ENCODE data around the gene RAET1L. TPM values are rescaled to one million over a fixed set of nuclear protein-coding genes. Genes with fewer than 3 reads are reported as not detected.
A peak's percentile ranks its signal among the peaks of the same experiment; 100 is the strongest.
"Not testable (repeated sequence)": the region's sequence is repeated elsewhere in the genome, so short reads cannot be mapped to it uniquely, and the experiment has no call there.

The RAET1L gene
- total and polyA plus RNA-seq, 4 donors: not detected

DNA sequence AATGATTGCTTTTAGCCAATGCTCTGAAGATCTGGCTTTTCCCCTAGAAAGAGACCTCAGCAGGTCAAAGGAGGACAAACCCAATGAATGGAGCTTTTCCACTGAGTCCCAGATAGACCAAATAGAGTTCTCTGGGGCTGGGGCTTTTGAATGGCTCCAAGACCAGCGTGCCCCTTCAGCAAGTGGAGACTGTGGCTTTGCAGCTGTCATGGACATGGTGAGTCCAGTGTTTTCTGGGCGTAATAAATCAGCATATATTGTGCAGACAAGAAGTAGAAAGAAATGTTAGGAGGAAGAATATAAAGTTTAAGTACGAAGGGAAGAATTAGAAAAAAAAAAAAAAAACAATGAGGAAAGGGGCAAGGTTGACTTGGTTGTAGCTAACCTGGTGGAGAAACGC lies 33.5 kb downstream of the RAET1L start:
- 33% methylated on average over 4 of the region's 4 CpGs for WGBS
- peaks cover 0 to 7% (median 4%) of the 10 kb centered on the region in 4 donors for H3K9me3 ChIP-seq (ENCODE audit: control insufficient read depth in 4 of 4, low read length in 3 of 4)
- H3K27ac ChIP-seq (ENCODE audit: low read depth in 1 of 2, low read length in 2 of 2): no peak overlapping the region
- no peak for TF ChIP-seq FOXA2 (IDR thresholded peaks at IDR 0.05)
- TF ChIP-seq, protein P1, sequence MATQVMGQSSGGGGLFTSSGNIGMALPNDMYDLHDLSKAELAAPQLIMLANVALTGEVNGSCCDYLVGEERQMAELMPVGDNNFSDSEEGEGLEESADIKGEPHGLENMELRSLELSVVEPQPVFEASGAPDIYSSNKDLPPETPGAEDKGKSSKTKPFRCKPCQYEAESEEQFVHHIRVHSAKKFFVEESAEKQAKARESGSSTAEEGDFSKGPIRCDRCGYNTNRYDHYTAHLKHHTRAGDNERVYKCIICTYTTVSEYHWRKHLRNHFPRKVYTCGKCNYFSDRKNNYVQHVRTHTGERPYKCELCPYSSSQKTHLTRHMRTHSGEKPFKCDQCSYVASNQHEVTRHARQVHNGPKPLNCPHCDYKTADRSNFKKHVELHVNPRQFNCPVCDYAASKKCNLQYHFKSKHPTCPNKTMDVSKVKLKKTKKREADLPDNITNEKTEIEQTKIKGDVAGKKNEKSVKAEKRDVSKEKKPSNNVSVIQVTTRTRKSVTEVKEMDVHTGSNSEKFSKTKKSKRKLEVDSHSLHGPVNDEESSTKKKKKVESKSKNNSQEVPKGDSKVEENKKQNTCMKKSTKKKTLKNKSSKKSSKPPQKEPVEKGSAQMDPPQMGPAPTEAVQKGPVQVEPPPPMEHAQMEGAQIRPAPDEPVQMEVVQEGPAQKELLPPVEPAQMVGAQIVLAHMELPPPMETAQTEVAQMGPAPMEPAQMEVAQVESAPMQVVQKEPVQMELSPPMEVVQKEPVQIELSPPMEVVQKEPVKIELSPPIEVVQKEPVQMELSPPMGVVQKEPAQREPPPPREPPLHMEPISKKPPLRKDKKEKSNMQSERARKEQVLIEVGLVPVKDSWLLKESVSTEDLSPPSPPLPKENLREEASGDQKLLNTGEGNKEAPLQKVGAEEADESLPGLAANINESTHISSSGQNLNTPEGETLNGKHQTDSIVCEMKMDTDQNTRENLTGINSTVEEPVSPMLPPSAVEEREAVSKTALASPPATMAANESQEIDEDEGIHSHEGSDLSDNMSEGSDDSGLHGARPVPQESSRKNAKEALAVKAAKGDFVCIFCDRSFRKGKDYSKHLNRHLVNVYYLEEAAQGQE (IDR thresholded peaks at IDR 0.05): no peak
- peaks cover 0 to 25% (median 14%) of the 10 kb centered on the region in 4 donors for H3K27me3 ChIP-seq (ENCODE audit: control insufficient read depth in 4 of 4, insufficient read depth in 4 of 4, low read length in 3 of 4)
- H3K36me3 ChIP-seq (ENCODE audit: control insufficient read depth in 4 of 4, insufficient read depth in 3 of 4, low read depth in 1 of 4, low read length in 3 of 4): no peaks in the 10 kb centered on the region
- H3K9ac ChIP-seq (ENCODE audit: low read depth in 1 of 2, low read length in 2 of 2): no peak overlapping the region
- H3K4me3 ChIP-seq (ENCODE audit: low read depth in 1 of 3, low read length in 3 of 3): no peak overlapping the region
- H3K4me1 ChIP-seq (ENCODE audit: control insufficient read depth in 4 of 4, insufficient read depth in 4 of 4, low read length in 3 of 4): peaks cover 0 to 16% (median 9%) of the 10 kb centered on the region in 4 donors
- no peak for DNase-seq (ENCODE audit: low spot score)

DNA sequence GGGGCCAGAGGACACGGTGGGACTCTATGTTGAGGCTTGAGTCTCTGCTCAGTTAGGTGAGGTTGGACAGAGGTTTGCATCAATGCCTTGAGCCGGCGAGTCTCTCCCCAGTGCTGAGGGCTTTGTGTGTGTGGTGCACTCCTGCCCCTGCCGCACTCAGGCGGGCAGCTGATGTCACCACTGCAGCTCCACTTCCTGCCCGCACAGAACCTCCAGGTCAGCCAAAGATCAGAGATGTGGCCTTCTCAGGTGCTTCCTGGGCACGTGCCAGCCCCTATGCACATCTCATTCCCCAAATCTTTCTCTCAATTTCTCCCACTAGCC lies 33.9 kb downstream of the RAET1L start:
- not testable (repeated sequence) for DNase-seq (ENCODE audit: low spot score); H3K36me3 ChIP-seq (ENCODE audit: control insufficient read depth in 4 of 4, insufficient read depth in 3 of 4, low read depth in 1 of 4, low read length in 3 of 4); H3K9ac ChIP-seq (ENCODE audit: low read depth in 1 of 2, low read length in 2 of 2); H3K9me3 ChIP-seq (ENCODE audit: control insufficient read depth in 4 of 4, low read length in 3 of 4); H3K4me3 ChIP-seq (ENCODE audit: low read depth in 1 of 3, low read length in 3 of 3); H3K27ac ChIP-seq (ENCODE audit: low read depth in 1 of 2, low read length in 2 of 2)
- Histone ChIP-seq H3K4me1 (ENCODE audit: control insufficient read depth in 4 of 4, insufficient read depth in 4 of 4, low read length in 3 of 4) (peaks cover 0 to 16% (median 9%) of the 10 kb centered on the region in 4 donors), H3K27me3 (ENCODE audit: control insufficient read depth in 4 of 4, insufficient read depth in 4 of 4, low read length in 3 of 4) (peaks cover 0 to 25% (median 14%) of the 10 kb centered on the region in 4 donors)
- 3% methylated on average over 7 of the region's 7 CpGs for WGBS

DNA sequence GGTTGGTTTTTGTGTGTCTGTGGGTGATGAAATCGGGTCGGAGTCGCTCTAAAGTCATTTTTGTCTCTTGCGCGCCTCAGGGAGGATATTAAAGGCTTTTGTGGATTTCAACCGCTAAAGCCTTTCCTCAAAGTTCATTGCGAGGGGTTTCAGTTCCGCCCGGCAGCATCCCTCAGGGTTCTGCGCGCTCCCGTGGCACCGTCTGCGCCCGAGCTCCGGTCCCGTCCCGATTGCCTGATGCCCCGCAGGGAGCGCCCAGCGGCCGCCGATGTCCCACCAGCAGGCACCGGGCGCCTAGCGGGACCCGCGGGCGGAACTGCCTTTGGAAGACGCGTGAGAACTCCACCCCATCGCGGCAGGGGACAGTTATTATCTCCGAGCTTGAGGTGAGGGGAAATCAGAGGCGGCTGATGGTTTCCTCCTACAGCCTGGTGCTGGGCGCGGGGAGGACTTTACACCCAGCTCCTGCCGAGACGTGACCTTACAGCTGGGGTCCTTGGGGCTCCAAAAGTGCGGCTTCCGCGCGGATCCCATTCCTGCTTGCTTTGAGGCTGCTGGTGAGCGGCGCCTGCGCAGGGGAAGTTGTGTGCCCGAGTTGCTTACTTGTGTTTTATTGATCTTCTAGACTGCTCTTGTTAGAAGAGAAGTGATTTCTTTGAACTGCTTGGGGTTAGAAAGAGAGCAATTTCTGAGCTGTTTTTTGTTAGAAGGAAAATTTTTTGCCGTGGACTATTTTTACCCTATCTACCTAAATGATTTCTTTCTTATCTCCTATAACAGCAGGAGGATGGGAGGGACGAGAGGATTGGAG lies 34.5 kb downstream of the RAET1L start:
- H3K4me3 ChIP-seq (ENCODE audit: low read depth in 1 of 3, low read length in 3 of 3): peak overlapping the region in 1 of 3 donors; percentile 41
- H3K4me1 ChIP-seq (ENCODE audit: control insufficient read depth in 4 of 4, insufficient read depth in 4 of 4, low read length in 3 of 4): peaks cover 0 to 16% (median 9%) of the 10 kb centered on the region in 4 donors
- H3K27ac ChIP-seq (ENCODE audit: low read depth in 1 of 2, low read length in 2 of 2): no peak overlapping the region
- peaks cover 0 to 7% (median 4%) of the 10 kb centered on the region in 4 donors for H3K9me3 ChIP-seq (ENCODE audit: control insufficient read depth in 4 of 4, low read length in 3 of 4)
- no peak overlapping the region for H3K9ac ChIP-seq (ENCODE audit: low read depth in 1 of 2, low read length in 2 of 2)
- H3K36me3 ChIP-seq (ENCODE audit: control insufficient read depth in 4 of 4, insufficient read depth in 3 of 4, low read depth in 1 of 4, low read length in 3 of 4): no peaks in the 10 kb centered on the region
- DNase-seq (ENCODE audit: low spot score): no peak
- 3% methylated on average over 49 of the region's 49 CpGs for WGBS
- peaks cover 0 to 25% (median 14%) of the 10 kb centered on the region in 4 donors for H3K27me3 ChIP-seq (ENCODE audit: control insufficient read depth in 4 of 4, insufficient read depth in 4 of 4, low read length in 3 of 4)
- TF ChIP-seq FOXA2 (IDR thresholded peaks at IDR 0.05): no peak
- TF ChIP-seq, protein P2, sequence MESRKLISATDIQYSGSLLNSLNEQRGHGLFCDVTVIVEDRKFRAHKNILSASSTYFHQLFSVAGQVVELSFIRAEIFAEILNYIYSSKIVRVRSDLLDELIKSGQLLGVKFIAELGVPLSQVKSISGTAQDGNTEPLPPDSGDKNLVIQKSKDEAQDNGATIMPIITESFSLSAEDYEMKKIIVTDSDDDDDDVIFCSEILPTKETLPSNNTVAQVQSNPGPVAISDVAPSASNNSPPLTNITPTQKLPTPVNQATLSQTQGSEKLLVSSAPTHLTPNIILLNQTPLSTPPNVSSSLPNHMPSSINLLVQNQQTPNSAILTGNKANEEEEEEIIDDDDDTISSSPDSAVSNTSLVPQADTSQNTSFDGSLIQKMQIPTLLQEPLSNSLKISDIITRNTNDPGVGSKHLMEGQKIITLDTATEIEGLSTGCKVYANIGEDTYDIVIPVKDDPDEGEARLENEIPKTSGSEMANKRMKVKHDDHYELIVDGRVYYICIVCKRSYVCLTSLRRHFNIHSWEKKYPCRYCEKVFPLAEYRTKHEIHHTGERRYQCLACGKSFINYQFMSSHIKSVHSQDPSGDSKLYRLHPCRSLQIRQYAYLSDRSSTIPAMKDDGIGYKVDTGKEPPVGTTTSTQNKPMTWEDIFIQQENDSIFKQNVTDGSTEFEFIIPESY (IDR thresholded peaks at IDR 0.05): no peak
- TF ChIP-seq, protein P1 (IDR thresholded peaks at IDR 0.05): no peak
- TF ChIP-seq HNF4G (IDR thresholded peaks at IDR 0.05): no peak
- TF ChIP-seq RAD21 (IDR thresholded peaks at IDR 0.05): no peak
- TF ChIP-seq, protein P3, sequence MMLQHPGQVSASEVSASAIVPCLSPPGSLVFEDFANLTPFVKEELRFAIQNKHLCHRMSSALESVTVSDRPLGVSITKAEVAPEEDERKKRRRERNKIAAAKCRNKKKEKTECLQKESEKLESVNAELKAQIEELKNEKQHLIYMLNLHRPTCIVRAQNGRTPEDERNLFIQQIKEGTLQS (IDR thresholded peaks at IDR 0.05): no peak
- TF ChIP-seq JUND (IDR thresholded peaks at IDR 0.05): no peak
- no peak for TF ChIP-seq HNF4A (conservative IDR thresholded peaks at IDR 0.05)
- TF ChIP-seq SP1 (IDR thresholded peaks at IDR 0.05): no peak
- TF ChIP-seq NR2F2 (IDR thresholded peaks at IDR 0.05): no peak
- no peak for TF ChIP-seq TAF1 (conservative IDR thresholded peaks at IDR 0.05)
- no peak for TF ChIP-seq RXRA (IDR thresholded peaks at IDR 0.05)
- TF ChIP-seq, protein P4, sequence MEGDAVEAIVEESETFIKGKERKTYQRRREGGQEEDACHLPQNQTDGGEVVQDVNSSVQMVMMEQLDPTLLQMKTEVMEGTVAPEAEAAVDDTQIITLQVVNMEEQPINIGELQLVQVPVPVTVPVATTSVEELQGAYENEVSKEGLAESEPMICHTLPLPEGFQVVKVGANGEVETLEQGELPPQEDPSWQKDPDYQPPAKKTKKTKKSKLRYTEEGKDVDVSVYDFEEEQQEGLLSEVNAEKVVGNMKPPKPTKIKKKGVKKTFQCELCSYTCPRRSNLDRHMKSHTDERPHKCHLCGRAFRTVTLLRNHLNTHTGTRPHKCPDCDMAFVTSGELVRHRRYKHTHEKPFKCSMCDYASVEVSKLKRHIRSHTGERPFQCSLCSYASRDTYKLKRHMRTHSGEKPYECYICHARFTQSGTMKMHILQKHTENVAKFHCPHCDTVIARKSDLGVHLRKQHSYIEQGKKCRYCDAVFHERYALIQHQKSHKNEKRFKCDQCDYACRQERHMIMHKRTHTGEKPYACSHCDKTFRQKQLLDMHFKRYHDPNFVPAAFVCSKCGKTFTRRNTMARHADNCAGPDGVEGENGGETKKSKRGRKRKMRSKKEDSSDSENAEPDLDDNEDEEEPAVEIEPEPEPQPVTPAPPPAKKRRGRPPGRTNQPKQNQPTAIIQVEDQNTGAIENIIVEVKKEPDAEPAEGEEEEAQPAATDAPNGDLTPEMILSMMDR (IDR thresholded peaks at IDR 0.05; ENCODE audit: low read depth, low read length, missing input control): no peak
- no peak for TF ChIP-seq EGR1 (IDR thresholded peaks at IDR 0.05; ENCODE audit: low read depth in 2 of 2)
- TF ChIP-seq FOXA1 (IDR thresholded peaks at IDR 0.05): no peak
- no peak for TF ChIP-seq GABPA (IDR thresholded peaks at IDR 0.05 in 1 of 2, conservative IDR thresholded peaks at IDR 0.05 in 1 of 2)
